ENCODE measurements around the gene RNF225. TPM values are rescaled to one million over a fixed set of nuclear protein-coding genes. Genes with fewer than 3 reads are reported as not detected.

RNF225 gene
- total RNA-seq, 1 experiment from 2014 or later: 1.8 TPM

GRCh38 chr19:58364146-58364545, 31.3 kb upstream of the RNF225 start:
- no peaks in the 10 kb centered on the region for H3K9me3 Mint-ChIP-seq
- ATAC-seq: no peak
- TF ChIP-seq KAT7 (CRISPR knock-in tag; IDR thresholded peaks at IDR 0.05; ENCODE audit: borderline replicate concordance): no peak
- no peak for TF ChIP-seq ESRRA (CRISPR knock-in tag; IDR thresholded peaks at IDR 0.05; ENCODE audit: borderline replicate concordance)
- H3K4me1 Mint-ChIP-seq: 0 out of 2 replicates have a peak, but pooled peaks cover 3% of the 10 kb centered on the region
- H3K4me3 Mint-ChIP-seq: peak overlapping the region; percentile 16; the same call in 1 of the 2 replicates
- POLR2A ChIA-PET: interaction anchor here (0.8 to 2.9 kb wide), 2 partner anchors 16 to 17 kb away, joined by 3 to 25 read pairs; no protein-coding TSS in a partner anchor
- no peak overlapping the region for H3K27ac Mint-ChIP-seq
- no peaks in the 10 kb centered on the region for H3K36me3 Mint-ChIP-seq
- no peak for DNase-seq (ENCODE audit: low spot score)
- H3K27me3 Mint-ChIP-seq (ENCODE audit: low read depth): no peaks in the 10 kb centered on the region
- CTCF ChIA-PET: interaction anchor here (1.4 to 3.0 kb wide), 3 partner anchors 9 to 156 kb away, joined by 3 to 14 read pairs (median 5); partner anchors contain the start of gene ZBTB45

- CTCF ChIA-PET: no interaction called here
- Mint-ChIP-seq H3K27me3 (ENCODE audit: low read depth) (no peaks in the 10 kb centered on the region), H3K27ac (no peak overlapping the region; the same call in 1 of the 2 replicates), H3K4me1 (no peaks in the 10 kb centered on the region), H3K36me3 (no peaks in the 10 kb centered on the region), H3K4me3 (no peak overlapping the region), H3K9me3 (no peaks in the 10 kb centered on the region)
- no peak for ATAC-seq
- no peak for TF ChIP-seq PRDM15 (CRISPR knock-in tag; IDR thresholded peaks at IDR 0.05)
- no peak for TF ChIP-seq JUN (CRISPR knock-in tag; IDR thresholded peaks at IDR 0.05)
- no peak for TF ChIP-seq TEAD1 (CRISPR knock-in tag; IDR thresholded peaks at IDR 0.05)
- POLR2A ChIA-PET: no interaction called here
- DNase-seq (ENCODE audit: low spot score): no peak
Measured at GRCh38 chr19:58366585-58367430, 28.6 kb upstream of the RNF225 start.

- TF ChIP-seq FOXP1 (CRISPR knock-in tag; IDR thresholded peaks at IDR 0.05; ENCODE audit: borderline replicate concordance) (peak; percentile 53; the same call in 1 of the 2 replicates), ZNF138 (CRISPR knock-in tag; conservative IDR thresholded peaks at IDR 0.05) (no peak)
- H3K27me3 Mint-ChIP-seq (ENCODE audit: low read depth): no peaks in the 10 kb centered on the region
- H3K9me3 Mint-ChIP-seq: no peaks in the 10 kb centered on the region
- ATAC-seq (no peak), DNase-seq (ENCODE audit: low spot score) (no peak)
- CTCF ChIA-PET: no interaction called here
- no peak overlapping the region for H3K27ac Mint-ChIP-seq
- peaks cover 2% of the 10 kb centered on the region; the same call in 1 of the 2 replicates for H3K4me1 Mint-ChIP-seq
- POLR2A ChIA-PET: no interaction called here
- H3K36me3 Mint-ChIP-seq: no peaks in the 10 kb centered on the region
- no peak overlapping the region for H3K4me3 Mint-ChIP-seq
Measured at GRCh38 chr19:58367698-58368454, 27.6 kb upstream of the RNF225 start.

- no peak overlapping the region for H3K27ac Mint-ChIP-seq
- no peaks in the 10 kb centered on the region for H3K36me3 Mint-ChIP-seq
- ATAC-seq (peak; percentile 39), DNase-seq (ENCODE audit: low spot score) (no peak)
- no peak overlapping the region for H3K4me3 Mint-ChIP-seq
- H3K4me1 Mint-ChIP-seq: peaks cover 2% of the 10 kb centered on the region; the same call in 1 of the 2 replicates
- H3K27me3 Mint-ChIP-seq (ENCODE audit: low read depth): no peaks in the 10 kb centered on the region
- no peak for TF ChIP-seq USF2 (CRISPR knock-in tag; IDR thresholded peaks at IDR 0.05)
- no peak for TF ChIP-seq ZBTB21 (CRISPR knock-in tag; IDR thresholded peaks at IDR 0.05; ENCODE audit: borderline replicate concordance)
- TF ChIP-seq CTCF (IDR thresholded peaks at IDR 0.05): no peak
- no peak for TF ChIP-seq ETV6 (CRISPR knock-in tag; IDR thresholded peaks at IDR 0.05)
- TF ChIP-seq SP1 (CRISPR knock-in tag; conservative IDR thresholded peaks at IDR 0.05): no peak
- no peak for TF ChIP-seq TEAD1 (CRISPR knock-in tag; IDR thresholded peaks at IDR 0.05)
- TF ChIP-seq NFATC4 (CRISPR knock-in tag; IDR thresholded peaks at IDR 0.05): no peak
- ChIA-PET CTCF (interaction anchor here (0.6 kb wide), 1 partner anchor 694 kb away, joined by 5 read pairs; no protein-coding TSS in a partner anchor), POLR2A (no interaction called here)
- H3K9me3 Mint-ChIP-seq: no peaks in the 10 kb centered on the region
Measured at GRCh38 chr19:58368561-58369360, 26.7 kb upstream of the RNF225 start.
